ENCODE data around the gene POLR2B. TPM values are rescaled to one million over a fixed set of nuclear protein-coding genes. Genes with fewer than 3 reads are reported as not detected.

The POLR2B gene

GRCh38 chr4:57078685-57079521, 100.2 kb downstream of the POLR2B start:
- H3K56ac ChIP-seq (ENCODE audit: low read length) = peak overlapping the region; percentile 62
- H3K4me1 ChIP-seq (ENCODE audit: control insufficient read depth, low read depth, low read length) = peaks cover 9% of the 10 kb centered on the region
- no CpG with 5 or more reads among the region's 10 CpGs for WGBS (ENCODE audit: extremely low coverage, insufficient coverage, low lambda C conversion rate)
- no peak overlapping the region for H3K4ac ChIP-seq (ENCODE audit: low read depth, low read length)
- H3K23ac ChIP-seq (ENCODE audit: low read length) = no peak overlapping the region
- H2BK120ac ChIP-seq (ENCODE audit: low read depth, low read length) = peak overlapping the region; percentile 90
- no peak overlapping the region for H3K9ac ChIP-seq (ENCODE audit: low read length)
- no peaks in the 10 kb centered on the region for H3K36me3 ChIP-seq (ENCODE audit: control insufficient read depth, insufficient read depth, low read length)
- H3K27ac ChIP-seq (ENCODE audit: low read depth, low read length) = peak overlapping the region; percentile 81
- H3K27me3 ChIP-seq (ENCODE audit: insufficient read depth, low read length, poor library complexity) = no peaks in the 10 kb centered on the region
- H4K5ac ChIP-seq (ENCODE audit: low read length) = no peak overlapping the region
- peak overlapping the region; percentile 41 for H2BK5ac ChIP-seq (ENCODE audit: low read length)
- H2BK15ac ChIP-seq (replicated peaks; ENCODE audit: low read depth) = peak overlapping the region; percentile 85
- no peaks in the 10 kb centered on the region for H3K79me1 ChIP-seq (ENCODE audit: low read length)
- H2AK5ac ChIP-seq (ENCODE audit: low read length) = no peak overlapping the region
- H3K18ac ChIP-seq (ENCODE audit: low read length) = peak overlapping the region; percentile 66
- H3K4me2 ChIP-seq (ENCODE audit: low read length) = no peak overlapping the region
- H4K8ac ChIP-seq (ENCODE audit: low read depth, low read length) = no peak overlapping the region
- H3K4me3 ChIP-seq (ENCODE audit: low read length) = no peak overlapping the region
- peak; percentile 94 for DNase-seq
- no peaks in the 10 kb centered on the region for H3K79me2 ChIP-seq (ENCODE audit: control insufficient read depth, insufficient read depth, low read length)

Small RNA genes within 50 kb of the gene (small RNA-seq; reads per million reads assigned to genes)
- not detected for gene RNU6-998P (ENCODE audit: insufficient read depth)

Measured in mesendoderm (in vitro differentiated cells).